IPS-11a (cell line): ENCODE measurements around the gene RAB20.

ENCODE experiments used
- H3K4me3 ChIP-seq: one replicate; pipeline ENCODE4 v1.5.1; 2013; ENCODE audit warnings: low read depth, low read length, control low read depth

The RAB20 gene

DNA sequence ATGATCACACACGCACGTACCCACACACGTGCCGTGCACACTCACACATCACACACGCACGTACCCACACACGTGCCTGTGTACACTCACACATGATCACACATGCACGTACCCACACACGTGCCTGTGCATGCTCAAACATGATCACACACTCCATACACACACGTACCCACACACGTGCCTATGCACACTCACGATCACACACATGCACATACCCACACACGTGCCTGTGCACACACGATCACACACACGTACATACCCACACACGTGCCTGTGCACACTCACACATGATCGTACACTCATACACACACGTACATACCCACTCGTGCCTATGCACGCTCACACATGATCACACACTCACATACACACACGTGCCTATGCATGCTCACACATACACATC lies 86.8 kb downstream of the RAB20 start:
- H3K4me3 ChIP-seq: no peak overlapping the region
